ENCODE data around the gene MEIOB.
"Not testable (repeated sequence)": the region's sequence is repeated elsewhere in the genome, so short reads cannot be mapped to it uniquely, and the experiment has no call there.

Gene MEIOB, protein sequence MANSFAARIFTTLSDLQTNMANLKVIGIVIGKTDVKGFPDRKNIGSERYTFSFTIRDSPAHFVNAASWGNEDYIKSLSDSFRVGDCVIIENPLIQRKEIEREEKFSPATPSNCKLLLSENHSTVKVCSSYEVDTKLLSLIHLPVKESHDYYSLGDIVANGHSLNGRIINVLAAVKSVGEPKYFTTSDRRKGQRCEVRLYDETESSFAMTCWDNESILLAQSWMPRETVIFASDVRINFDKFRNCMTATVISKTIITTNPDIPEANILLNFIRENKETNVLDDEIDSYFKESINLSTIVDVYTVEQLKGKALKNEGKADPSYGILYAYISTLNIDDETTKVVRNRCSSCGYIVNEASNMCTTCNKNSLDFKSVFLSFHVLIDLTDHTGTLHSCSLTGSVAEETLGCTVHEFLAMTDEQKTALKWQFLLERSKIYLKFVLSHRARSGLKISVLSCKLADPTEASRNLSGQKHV

GRCh38 chr16:1871974-1872635, at the start of gene MEIOB:
Gene MEIOB (minus strand): TSS chr16:1872164. CDS start chr16:1868175, 3,989 bp downstream.
- peak; percentile 70 for DNase-seq (ENCODE audit: low spot score)

GRCh38 chr16:1920727-1921171, 48.8 kb upstream of the MEIOB start:
- DNase-seq (ENCODE audit: low spot score), result peak; percentile 56

DNA sequence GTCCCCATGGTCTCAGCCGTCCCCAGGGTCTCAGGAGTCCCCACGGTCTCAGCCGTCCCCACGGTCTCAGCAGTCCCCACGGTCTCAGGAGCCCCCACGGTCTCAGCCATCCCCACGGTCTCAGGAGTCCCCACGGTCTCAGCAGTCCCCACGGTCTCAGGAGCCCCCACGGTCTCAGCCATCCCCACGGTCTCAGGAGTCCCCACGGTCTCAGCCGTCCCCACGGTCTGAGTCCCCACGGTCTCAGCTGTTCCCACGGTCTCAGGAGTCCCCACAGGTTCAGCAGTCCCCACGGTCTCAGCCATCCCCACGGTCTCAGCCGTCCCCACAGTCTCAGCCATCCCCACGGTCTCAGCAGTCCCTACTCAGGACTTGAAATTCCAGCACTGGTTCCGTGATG, 48.2 kb upstream of the MEIOB start:
- not testable (repeated sequence) for DNase-seq (ENCODE audit: low spot score)

DNA sequence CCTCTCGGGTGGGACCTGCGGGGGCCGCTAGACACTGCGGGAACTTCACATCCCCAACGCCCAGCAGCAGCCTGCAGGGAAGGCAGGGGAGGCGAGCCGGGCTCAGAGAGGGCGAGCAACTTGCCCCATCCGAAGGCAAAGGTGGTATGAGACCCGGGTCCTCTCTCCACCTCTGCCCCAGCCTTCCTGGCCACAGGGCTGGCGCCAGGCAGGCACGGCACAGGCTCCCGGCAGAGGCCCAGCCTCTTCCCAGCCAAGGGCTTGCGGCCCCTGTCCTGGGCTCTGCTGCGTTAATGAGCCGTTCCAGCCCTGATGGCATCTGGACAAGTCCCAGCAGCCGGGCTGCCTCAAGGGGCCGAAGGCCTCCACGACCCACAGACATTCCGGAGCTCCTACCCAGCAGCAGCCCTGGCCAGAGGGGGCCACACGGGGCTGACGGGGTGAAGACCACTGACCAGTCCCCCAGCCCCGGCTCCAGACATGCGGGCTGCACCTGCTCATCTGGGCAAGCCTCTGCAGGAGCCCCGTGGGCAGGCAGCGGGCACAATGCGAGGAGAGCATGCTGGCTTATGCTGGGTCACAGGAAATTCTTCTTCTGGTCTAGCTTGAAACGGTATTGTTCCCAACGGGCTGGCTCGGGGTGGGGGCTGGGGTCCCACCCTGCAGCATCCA, 47.5 kb upstream of the MEIOB start:
- no peak for DNase-seq (ENCODE audit: low spot score)

- no peak for DNase-seq (ENCODE audit: low spot score)
Measured at GRCh38 chr16:1918351-1919326, 46.7 kb upstream of the MEIOB start, which contains the start of gene HS3ST6. Gene HS3ST6 (minus strand): TSS chr16:1918415. CDS start chr16:1918323, 92 bp downstream.

DNA sequence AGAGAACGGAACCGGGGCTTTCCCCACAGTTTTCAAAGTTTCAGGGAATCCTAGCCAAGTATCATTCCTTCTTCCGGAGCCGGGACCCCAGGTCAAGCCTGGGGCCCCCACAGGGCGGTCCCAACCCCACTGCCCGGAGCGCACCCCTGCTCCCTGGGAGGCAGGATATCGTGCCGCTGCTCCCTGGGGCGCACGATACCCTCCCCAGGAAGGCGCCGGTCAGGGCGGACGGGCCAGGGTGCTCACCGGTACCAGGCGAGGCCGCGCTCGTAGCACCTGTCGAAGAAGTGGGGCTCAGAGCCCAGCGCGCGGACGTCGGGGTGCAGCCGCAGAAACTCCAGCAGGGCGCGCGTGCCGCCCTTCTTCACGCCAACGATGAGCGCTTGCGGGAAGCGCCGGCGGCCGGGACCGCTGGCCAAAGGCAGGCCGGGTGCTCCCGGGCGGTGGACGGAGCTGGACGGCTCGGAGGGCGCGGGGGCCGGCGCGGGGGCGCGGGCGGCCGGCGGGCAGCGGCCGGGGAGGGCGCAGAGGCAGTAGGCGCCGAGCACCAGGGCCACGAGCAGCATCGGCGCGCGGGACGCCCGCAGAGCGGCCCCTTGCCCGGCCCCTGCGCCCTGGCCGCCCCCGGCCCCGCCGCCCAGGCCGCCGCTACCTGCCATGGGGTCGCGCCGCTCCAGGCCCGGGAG, 45.8 kb upstream of the MEIOB start:
- DNase-seq (ENCODE audit: low spot score), result no peak

- DNase-seq (ENCODE audit: low spot score), result no peak
Measured at GRCh38 chr16:1917056-1917664, 45.2 kb upstream of the MEIOB start.

GRCh38 chr16:1916640-1916990, 44.7 kb upstream of the MEIOB start:
- DNase-seq (ENCODE audit: low spot score), result no peak

DNA sequence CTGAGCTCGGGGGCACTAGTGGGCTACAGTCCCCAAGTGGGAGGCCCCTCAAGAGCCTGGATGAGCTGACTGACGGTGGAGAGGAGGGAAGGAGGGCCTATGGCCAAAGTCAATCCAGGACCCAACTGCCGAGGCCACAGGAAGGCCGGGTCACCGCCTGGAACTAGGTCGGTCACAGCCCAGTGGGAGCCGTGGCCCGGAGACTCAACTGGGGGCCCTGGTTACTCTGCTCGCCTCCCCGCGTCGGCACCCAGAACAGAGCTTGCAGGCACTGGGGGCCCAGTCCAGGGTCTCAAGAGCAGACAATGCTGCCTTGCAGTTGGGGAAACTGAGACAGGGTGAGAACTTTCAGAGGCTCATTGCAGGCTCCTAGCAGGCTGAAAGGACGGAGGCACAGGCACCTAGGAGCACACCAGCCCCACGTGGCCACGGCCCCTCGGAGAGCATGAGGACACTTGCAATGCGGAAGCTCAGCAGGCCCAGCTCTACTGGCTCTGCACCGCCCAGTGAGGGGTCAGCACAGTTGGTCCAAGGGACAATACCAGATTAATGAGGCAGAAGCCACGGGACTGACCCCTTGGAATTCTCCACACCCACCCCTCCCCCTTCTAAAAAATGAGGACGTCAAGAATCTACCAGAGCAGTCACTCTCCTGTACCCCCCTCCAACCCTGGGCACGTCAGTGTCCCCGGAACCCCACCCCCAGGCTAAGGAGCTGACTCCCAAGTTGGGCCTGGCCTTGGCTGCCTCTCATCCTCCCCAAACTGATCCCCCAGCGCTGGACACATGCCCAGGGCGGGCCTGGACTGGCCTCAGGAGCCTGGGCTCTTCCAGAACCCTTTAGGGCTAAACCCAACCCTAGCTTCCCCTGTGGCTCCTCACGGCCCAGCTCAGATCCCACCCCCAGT, 44.0 kb upstream of the MEIOB start:
- no peak for DNase-seq (ENCODE audit: low spot score)

DNA sequence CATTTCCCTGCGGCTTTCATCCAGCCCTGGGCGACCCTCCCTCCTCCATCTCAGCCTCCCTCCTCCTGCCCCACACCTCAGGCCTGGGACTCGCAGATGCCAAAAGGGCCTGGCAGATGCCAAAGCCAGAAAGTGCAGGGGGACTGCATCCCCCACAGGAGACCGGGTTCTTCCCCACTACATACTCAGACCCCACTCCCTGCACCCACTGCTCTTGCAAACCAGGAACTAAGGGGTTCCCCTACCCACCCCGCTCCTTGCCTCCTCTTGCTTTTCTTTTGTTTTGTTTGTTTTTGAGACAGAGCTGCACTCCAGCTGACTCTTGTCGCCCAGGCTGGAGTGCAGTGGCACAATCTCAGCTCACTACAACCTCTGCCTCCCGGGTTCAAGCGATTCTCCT, 43.0 kb upstream of the MEIOB start:
- no peak for DNase-seq (ENCODE audit: low spot score)

DNA sequence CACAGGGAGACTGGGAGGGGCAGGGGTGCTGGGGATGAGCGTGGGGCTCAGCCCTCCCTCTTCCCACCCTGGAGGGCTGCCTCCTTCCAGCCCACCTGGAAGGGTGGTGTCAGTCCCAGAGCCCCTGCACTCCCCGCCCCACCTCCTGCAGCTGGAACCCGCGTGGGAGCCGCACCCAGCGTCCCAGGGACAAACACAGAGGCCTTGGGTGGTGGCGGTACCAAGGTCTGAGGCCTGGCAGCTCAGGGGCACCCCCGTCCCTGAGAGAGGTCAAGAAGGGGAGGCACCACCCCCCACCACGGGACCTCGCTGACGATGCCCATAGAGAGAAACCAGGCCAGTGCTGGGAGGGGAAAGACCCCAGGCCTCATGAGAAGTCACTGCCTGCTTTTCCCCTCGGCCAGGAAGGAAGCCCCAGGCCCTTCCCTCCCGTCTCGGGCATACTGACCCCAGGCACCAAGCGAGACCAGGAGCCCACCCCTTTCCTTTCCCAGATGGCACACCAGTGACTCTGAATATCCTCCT, 42.2 kb upstream of the MEIOB start:
- DNase-seq (ENCODE audit: low spot score), result no peak

DNA sequence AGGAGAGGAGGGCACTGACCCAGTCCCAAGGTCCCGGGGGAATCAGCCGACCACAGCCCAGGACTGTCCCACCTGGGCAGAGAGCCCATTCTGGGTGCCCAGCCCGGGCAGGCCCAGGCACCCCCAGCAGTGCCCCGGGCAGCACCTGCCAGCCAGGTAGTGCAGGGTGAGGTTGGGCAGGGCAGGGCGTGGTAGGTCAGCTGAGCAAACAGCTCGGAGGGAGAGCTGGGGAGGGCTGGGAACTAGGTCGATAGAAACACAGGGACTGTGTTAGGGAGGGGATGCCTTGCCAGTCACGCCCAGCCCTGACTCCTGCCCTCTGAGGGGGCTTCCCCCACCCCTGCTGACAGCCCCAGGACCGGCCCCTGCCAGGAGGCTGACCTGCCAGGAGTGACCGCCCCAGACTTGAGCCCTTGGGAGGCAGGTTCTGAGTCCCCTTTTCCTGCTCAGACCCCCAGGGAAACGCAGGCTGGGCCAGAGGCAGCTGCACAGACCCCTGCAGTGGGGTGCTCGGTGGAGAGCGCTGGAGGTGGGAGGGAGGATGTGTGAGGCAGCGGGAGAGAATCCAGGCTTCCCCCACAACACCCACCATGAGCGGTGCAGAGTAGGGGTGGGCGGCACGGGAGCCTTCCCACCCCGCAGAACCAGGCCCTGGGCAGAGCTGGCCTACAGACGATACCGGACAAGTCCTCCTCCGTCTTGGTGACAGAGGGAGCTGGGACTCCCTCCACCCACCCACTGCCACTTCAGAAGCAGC, 41.5 kb upstream of the MEIOB start:
- no peak for DNase-seq (ENCODE audit: low spot score)

GRCh38 chr16:1912215-1912543, 40.2 kb upstream of the MEIOB start:
- no peak for DNase-seq (ENCODE audit: low spot score)

GRCh38 chr16:1911467-1912214, 39.7 kb upstream of the MEIOB start:
- no peak for DNase-seq (ENCODE audit: low spot score)

DNA sequence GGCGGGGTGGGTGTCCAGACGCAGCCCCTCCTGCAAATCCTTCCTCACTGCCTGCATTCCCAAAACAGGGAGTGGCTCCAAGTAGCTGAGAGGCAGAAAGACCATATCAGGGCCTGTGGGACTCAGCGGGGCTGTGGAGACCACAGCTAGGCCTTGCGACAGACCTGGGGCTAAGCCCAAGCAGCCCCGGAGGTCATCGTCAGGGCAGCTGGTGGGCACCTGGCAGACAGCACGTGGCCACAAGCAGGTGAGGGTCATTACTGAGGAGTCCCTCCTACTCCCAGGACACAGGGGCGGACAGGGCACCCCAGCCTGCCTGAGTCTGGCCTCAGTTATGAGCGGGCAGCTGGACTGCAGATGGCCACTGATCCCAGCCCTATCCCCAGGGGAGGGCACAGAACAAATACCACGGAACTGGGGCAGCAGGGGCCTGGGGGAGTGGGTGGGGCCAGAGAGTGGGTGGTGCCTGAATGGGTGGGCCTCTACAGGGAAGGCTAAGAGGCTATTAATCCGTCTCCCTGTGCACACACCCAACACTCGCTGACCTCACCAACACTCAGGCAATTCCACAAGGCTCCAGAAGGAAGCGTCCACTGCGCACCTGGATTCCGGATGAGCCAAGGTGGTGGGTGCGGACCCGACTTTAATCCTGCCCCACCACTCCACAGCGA, 37.7 kb upstream of the MEIOB start:
- no peak for DNase-seq (ENCODE audit: low spot score)

- no peak for DNase-seq (ENCODE audit: low spot score)
Measured at GRCh38 chr16:1908983-1909382, 37.0 kb upstream of the MEIOB start.

GRCh38 chr16:1908184-1908583, 36.2 kb upstream of the MEIOB start:
- no peak for DNase-seq (ENCODE audit: low spot score)

Measured in AG20443 (cell line).